Nucleus accumbens (tissue), 56 donors: ENCODE results near the gene HIP1.
"Not testable (repeated sequence)": the region's sequence is repeated elsewhere in the genome, so short reads cannot be mapped to it uniquely, and the experiment has no call there.

Experiments used
- DNase-seq, 56 donors: peaks; one replicate each; lab custom pipeline; 2025; lab: John Stamatoyannopoulos, UW

Gene HIP1

GRCh38 chr7:75739796-75740672 lies 1.3 kb upstream of the HIP1 start:
- peak in 2 of 56 donors; percentile 20 to 28 for DNase-seq

- peak; percentile 87 to 100 (median 99) for DNase-seq
Observed at GRCh38 chr7:75738975-75739795, 444 bp upstream of the HIP1 start.

GRCh38 chr7:75737856-75738603 lies 711 bp downstream of the HIP1 start:
- peak in 23 of 56 donors; percentile 2 to 54 (median 30) for DNase-seq

GRCh38 chr7:75735581-75736350 lies 3.0 kb downstream of the HIP1 start:
- DNase-seq: no peak

- DNase-seq: no peak
Observed at GRCh38 chr7:75734586-75735458, 3.9 kb downstream of the HIP1 start.

GRCh38 chr7:75732764-75733630 lies 5.7 kb downstream of the HIP1 start:
- DNase-seq: peak in 1 of 56 donors; percentile 26

- no peak for DNase-seq
Observed at GRCh38 chr7:75732016-75732521, 6.7 kb downstream of the HIP1 start.

- DNase-seq: no peak
Observed at GRCh38 chr7:75729851-75730274, 8.9 kb downstream of the HIP1 start.

- DNase-seq: no peak
Observed at GRCh38 chr7:75727881-75728593, 10.7 kb downstream of the HIP1 start.

- DNase-seq: not testable (repeated sequence)
Observed at GRCh38 chr7:75727351-75727750, 11.4 kb downstream of the HIP1 start.

GRCh38 chr7:75725306-75725705 lies 13.4 kb downstream of the HIP1 start:
- DNase-seq: no peak

GRCh38 chr7:75723444-75723843 lies 15.3 kb downstream of the HIP1 start:
- no peak for DNase-seq

- DNase-seq: no peak
Observed at GRCh38 chr7:75722373-75722772, 16.4 kb downstream of the HIP1 start.

GRCh38 chr7:75721922-75722321 lies 16.8 kb downstream of the HIP1 start:
- DNase-seq: not testable (repeated sequence)

GRCh38 chr7:75721426-75721825 lies 17.3 kb downstream of the HIP1 start:
- DNase-seq: no peak

- no peak for DNase-seq
Observed at GRCh38 chr7:75719626-75720025, 19.1 kb downstream of the HIP1 start.

- no peak for DNase-seq
Observed at GRCh38 chr7:75718390-75719031, 20.2 kb downstream of the HIP1 start.
